ENCODE data around the gene MAT2B. TPM values are rescaled to one million over a fixed set of nuclear protein-coding genes. Genes with fewer than 3 reads are reported as not detected.

Gene MAT2B
- total and polyA plus RNA-seq, 2 of the 8 experiments (the other 6 are each of a cell fraction or from before 2014, with no cell fraction given) = 33.9 to 65.2 TPM

DNA sequence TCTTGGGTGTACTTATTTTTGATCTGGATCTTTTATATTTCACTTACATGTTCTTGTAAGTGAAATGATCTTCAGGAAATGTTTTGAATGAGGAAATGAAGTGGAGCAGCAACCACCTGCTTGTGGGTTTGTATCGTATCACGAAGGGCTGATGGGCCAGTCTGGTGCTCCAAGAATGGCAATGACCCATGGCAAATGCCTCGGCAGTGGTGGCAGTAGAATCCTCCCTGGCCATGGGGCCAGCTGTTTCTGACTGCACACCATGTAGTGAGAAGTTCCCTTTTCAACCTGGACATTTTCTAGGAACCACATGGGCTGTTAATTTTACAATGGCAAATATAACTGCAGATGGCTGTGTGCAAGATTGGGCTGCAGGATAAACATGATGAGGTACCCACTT lies 29.9 kb downstream of the MAT2B start:
- no peaks in the 10 kb centered on the region for H4K20me1 ChIP-seq (replicated peaks in 1 of 2; ENCODE audit: control insufficient read depth in 1 of 2, insufficient read depth in 2 of 2, low read length in 2 of 2)
- peak overlapping the region; percentile 60; the same call in 1 of the 2 replicates for H2BK5ac ChIP-seq (ENCODE audit: low read depth, low read length)
- H3K36me3 ChIP-seq (ENCODE audit: control insufficient read depth in 2 of 4, insufficient read depth in 4 of 4, low read length in 3 of 4) = no peaks in the 10 kb centered on the region
- H3K18ac ChIP-seq (ENCODE audit: extremely low read depth, low read length) = peak overlapping the region; percentile 49; the same call in 1 of the 2 replicates
- H2AFZ ChIP-seq (ENCODE audit: low read length) = no peak overlapping the region
- peak overlapping the region; percentile 92 for H4K91ac ChIP-seq (replicated peaks; ENCODE audit: insufficient read length, low read length)
- peak overlapping the region in 1 of 2 experiments; percentile 77; a peak in 1 of 4 replicates for H3K4me2 ChIP-seq (ENCODE audit: insufficient read depth in 1 of 2, low read depth in 2 of 2, low read length in 2 of 2)
- H3K79me1 ChIP-seq (ENCODE audit: low read depth, low read length) = no peaks in the 10 kb centered on the region
- WGBS, 2 experiments (ENCODE audit: extremely low coverage in 1 of 2, insufficient coverage in 1 of 2, insufficient read length in 1 of 2, insufficient replicate concordance in 2 of 2, low coverage in 1 of 2, low lambda C conversion rate in 2 of 2, missing lambda C conversion rate in 1 of 2) = 86% methylated on average over 3 of the region's 3 CpGs; no CpG with 5 or more reads in 1 of the 2 experiments
- peak overlapping the region; percentile 95 for H3K4ac ChIP-seq (replicated peaks; ENCODE audit: insufficient read length, low read depth, low read length)
- H4K5ac ChIP-seq (ENCODE audit: insufficient read length, low read depth, low read length) = no peak overlapping the region
- H3K9ac ChIP-seq (replicated peaks in 1 of 4; ENCODE audit: extremely low read depth in 1 of 4, low read depth in 3 of 4, low read length in 3 of 4) = no peak overlapping the region
- DNase-seq (ENCODE audit: low read depth in 1 of 2, low spot score in 2 of 2) (no peak), FAIRE-seq (no peak)
- peak overlapping the region; percentile 64; the same call in 1 of the 2 replicates for H2BK12ac ChIP-seq (ENCODE audit: low read depth, low read length)
- no peaks in the 10 kb centered on the region for H3K79me2 ChIP-seq (ENCODE audit: control insufficient read depth in 1 of 2, insufficient read depth in 2 of 2, low read length in 2 of 2)
- H2AK5ac ChIP-seq (ENCODE audit: low read depth, low read length) = no peak overlapping the region
- ChIA-PET CTCF (ENCODE audit: partially characterized antibody) (interaction anchor here (0.9 to 1.2 kb wide), 4 partner anchors 12 to 75 kb away, joined by 3 read pairs; partner anchors contain the start of gene HMMR), POLR2A (ENCODE audit: partially characterized antibody) (interaction anchor here (1.1 to 2.3 kb wide), 5 partner anchors 27 to 97 kb away, joined by 3 to 9 read pairs (median 4); partner anchors contain the start of gene MAT2B)
- no peak overlapping the region for H3K23ac ChIP-seq (ENCODE audit: insufficient read length)
- no peaks in the 10 kb centered on the region for H3K27me3 ChIP-seq (replicated peaks in 1 of 4; ENCODE audit: control insufficient read depth in 3 of 4, extremely low read depth in 1 of 4, insufficient read depth in 3 of 4, low read length in 3 of 4)
- H3K4me3 ChIP-seq (ENCODE audit: extremely low read depth in 1 of 4, insufficient read depth in 2 of 4, low read depth in 3 of 4, low read length in 4 of 4) = no peak overlapping the region
- H2BK20ac ChIP-seq (ENCODE audit: low read length) = peak overlapping the region; percentile 53
- H3K23me2 ChIP-seq (ENCODE audit: low read depth, low read length) = no peaks in the 10 kb centered on the region
- no peak overlapping the region for H3K56ac ChIP-seq (replicated peaks; ENCODE audit: insufficient read length, low read depth, low read length)
- no peaks in the 10 kb centered on the region for H3K9me3 ChIP-seq (ENCODE audit: insufficient read depth in 2 of 2, low read depth in 1 of 2, low read length in 1 of 2)
- no peak overlapping the region for H3K14ac ChIP-seq (ENCODE audit: insufficient read length)
- H3K4me1 ChIP-seq (replicated peaks in 1 of 4; ENCODE audit: control insufficient read depth in 3 of 4, insufficient read depth in 4 of 4, low read length in 3 of 4) = peaks cover 2 to 27% (median 13%) of the 10 kb centered on the region in 4 experiments; a peak in 6 of 7 replicates
- no peak overlapping the region for H2BK15ac ChIP-seq (ENCODE audit: low read length)
- H4K8ac ChIP-seq (ENCODE audit: extremely low read depth, insufficient read depth, low read length) = no peak overlapping the region
- H3K27ac ChIP-seq (ENCODE audit: low read depth, low read length) = no peak overlapping the region; the same call in 1 of the 2 replicates
- peak overlapping the region; percentile 91 for H2BK120ac ChIP-seq (replicated peaks; ENCODE audit: low read depth, low read length)
- no peak for TF ChIP-seq SP1 (IDR thresholded peaks at IDR 0.05; ENCODE audit: low read depth, low read length)
- no peak for TF ChIP-seq POLR2AphosphoS5 (IDR thresholded peaks at IDR 0.05; ENCODE audit: low read depth, low read length)
- no peak for TF ChIP-seq CBX8 (IDR thresholded peaks at IDR 0.05; ENCODE audit: borderline replicate concordance, low read depth, low read length)
- TF ChIP-seq KDM1A (IDR thresholded peaks at IDR 0.05; ENCODE audit: borderline replicate concordance, low read length) = no peak
- TF ChIP-seq ZNF274 (IDR thresholded peaks at IDR 0.05; ENCODE audit: borderline replicate concordance, extremely low read depth, low read length) = no peak
- no peak for TF ChIP-seq RAD21 (IDR thresholded peaks at IDR 0.05 in 1 of 2, conservative IDR thresholded peaks at IDR 0.05 in 1 of 2; ENCODE audit: low read depth in 2 of 2, low read length in 2 of 2)
- TF ChIP-seq CBX5 (IDR thresholded peaks at IDR 0.05; ENCODE audit: low read depth, low read length) = no peak
- no peak for TF ChIP-seq CHD2 (IDR thresholded peaks at IDR 0.05; ENCODE audit: low read length)
- no peak for TF ChIP-seq TCF12 (IDR thresholded peaks at IDR 0.05; ENCODE audit: low read depth, low read length)
